Karpas-422 (cell line): Measurements from ENCODE around the gene SPTSSB. TPM values are rescaled to one million over a fixed set of nuclear protein-coding genes. Genes with fewer than 3 reads are reported as not detected.

ENCODE experiments used
- DNase-seq: peaks from one replicate; pipeline ENCODE4 v3.0.0-alpha.2; 2015
- H2AFZ ChIP-seq: fragments of 200-600 bp; sonication (generic); 2 replicates; pipeline ENCODE4 v1.6.1; 2014; ENCODE audit warnings: antibody characterized with exemption, low read length, mixed read lengths
- H3K27ac ChIP-seq: fragments of 200-600 bp; sonication (generic); 2 replicates; pipeline ENCODE4 v1.5.1; 2014; ENCODE audit warnings: mild to moderate bottlenecking, low read length, moderate library complexity
- H3K27me3 ChIP-seq: fragments of 200-600 bp; sonication (generic); 2 replicates; pipeline ENCODE4 v1.6.1; 2014; ENCODE audit warnings: low read length, mixed read lengths
- H3K36me3 ChIP-seq: fragments of 200-600 bp; sonication (generic); 2 replicates; pipeline ENCODE4 v1.6.1; 2014; ENCODE audit warnings: low read length, mixed read lengths; ENCODE audit not compliant: insufficient read depth
- H3K4me1 ChIP-seq: fragments of 200-600 bp; sonication (generic); 2 replicates; pipeline ENCODE4 v1.6.1; 2014; ENCODE audit warnings: mild to moderate bottlenecking, low read length, mixed read lengths
- H3K4me2 ChIP-seq: fragments of 200-600 bp; sonication (generic); 2 replicates; pipeline ENCODE4 v1.6.1; 2014; ENCODE audit warnings: low read length, low read depth, mild to moderate bottlenecking; ENCODE audit not compliant: poor library complexity, severe bottlenecking
- H3K4me3 ChIP-seq: fragments of 200-600 bp; sonication (generic); 2 replicates; pipeline ENCODE4 v1.5.1; 2014; ENCODE audit warnings: mild to moderate bottlenecking, antibody characterized with exemption, low read length, mixed read lengths
- H3K79me2 ChIP-seq: fragments of 200-600 bp; sonication (generic); 2 replicates; pipeline ENCODE4 v1.6.1; 2014; ENCODE audit warnings: mild to moderate bottlenecking, low read length, mixed read lengths
- H3K9ac ChIP-seq: fragments of 200-600 bp; sonication (generic); 2 replicates; pipeline ENCODE4 v1.6.0; 2014; ENCODE audit warnings: low read length
- H3K9me2 ChIP-seq: fragments of 200-600 bp; sonication (generic), shearing (Covaris generic); replicated peaks from 2 replicates; pipeline ENCODE4 v1.6.0; 2014; ENCODE audit warnings: mild to moderate bottlenecking, low read length, moderate library complexity; ENCODE audit not compliant: insufficient read depth
- H3K9me3 ChIP-seq: fragments of 300-700, 200-600 bp; sonication (generic); 2 replicates; pipeline ENCODE4 v1.6.1; 2014; ENCODE audit warnings: low read length, mixed read lengths
- H4K20me1 ChIP-seq: fragments of 200-600 bp; sonication (generic); 2 replicates; pipeline ENCODE4 v1.6.1; 2014; ENCODE audit warnings: mild to moderate bottlenecking, antibody characterized with exemption, low read length, low read depth; ENCODE audit not compliant: insufficient read depth
- total RNA-seq: library from RNA; depleted of rRNA; stranded (reverse); fragments of >200 nt; shearing (Covaris generic); gene quantifications from 2 replicates; pipeline ENCODE4 v1.2.3, GENCODE V29; 2014; ENCODE audit warnings: low replicate concordance

SPTSSB gene
- total RNA-seq, 1 experiment from 2014 or later: not detected

DNA sequence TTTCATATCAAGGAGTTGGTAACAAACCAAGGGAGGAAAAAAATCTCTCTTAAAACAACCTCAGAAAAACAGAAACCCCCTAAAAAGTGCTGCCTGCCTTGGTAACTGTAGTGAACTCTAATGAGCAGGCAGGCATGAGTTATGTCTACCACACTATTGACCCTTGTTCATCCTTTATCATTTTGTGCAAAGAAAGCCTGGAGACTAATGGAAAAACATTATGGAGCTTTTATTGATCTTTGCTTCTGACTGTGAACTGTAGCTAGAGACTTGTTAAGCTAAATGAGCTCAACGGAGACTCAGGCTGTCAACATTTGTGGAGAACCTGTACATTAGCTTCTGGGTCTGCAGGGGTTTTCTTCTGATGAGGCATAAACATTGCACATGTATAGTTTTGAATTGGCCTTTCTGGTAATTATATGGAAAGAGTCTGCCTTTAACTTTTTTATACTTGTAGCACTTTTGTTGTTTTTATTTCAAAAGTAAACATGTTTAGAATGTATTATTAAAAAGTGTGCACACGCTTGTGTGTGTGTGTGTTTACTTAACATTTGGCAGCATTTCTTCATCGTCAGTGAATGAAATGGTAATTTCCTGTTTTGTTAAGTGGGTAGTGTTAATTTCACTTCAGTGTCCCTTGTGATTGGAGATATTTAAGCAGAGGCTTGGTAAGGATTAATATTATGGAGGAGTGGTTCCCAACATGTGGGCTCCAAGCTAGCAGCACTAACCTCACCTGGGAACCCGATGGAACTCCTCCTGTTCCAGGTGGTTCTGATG, 15.9 kb upstream of the SPTSSB start:
- H2AFZ ChIP-seq: no peak overlapping the region
- no peak overlapping the region for H3K4me2 ChIP-seq
- no peaks in the 10 kb centered on the region for H4K20me1 ChIP-seq
- no peaks in the 10 kb centered on the region for H3K79me2 ChIP-seq
- no peak for DNase-seq
- H3K9me3 ChIP-seq: no peaks in the 10 kb centered on the region
- H3K4me1 ChIP-seq: peaks cover 9% of the 10 kb centered on the region
- no peaks in the 10 kb centered on the region for H3K9me2 ChIP-seq
- H3K9ac ChIP-seq: no peak overlapping the region
- no peak overlapping the region for H3K27ac ChIP-seq
- H3K4me3 ChIP-seq: no peak overlapping the region
- H3K27me3 ChIP-seq: no peaks in the 10 kb centered on the region
- no peaks in the 10 kb centered on the region for H3K36me3 ChIP-seq

DNA sequence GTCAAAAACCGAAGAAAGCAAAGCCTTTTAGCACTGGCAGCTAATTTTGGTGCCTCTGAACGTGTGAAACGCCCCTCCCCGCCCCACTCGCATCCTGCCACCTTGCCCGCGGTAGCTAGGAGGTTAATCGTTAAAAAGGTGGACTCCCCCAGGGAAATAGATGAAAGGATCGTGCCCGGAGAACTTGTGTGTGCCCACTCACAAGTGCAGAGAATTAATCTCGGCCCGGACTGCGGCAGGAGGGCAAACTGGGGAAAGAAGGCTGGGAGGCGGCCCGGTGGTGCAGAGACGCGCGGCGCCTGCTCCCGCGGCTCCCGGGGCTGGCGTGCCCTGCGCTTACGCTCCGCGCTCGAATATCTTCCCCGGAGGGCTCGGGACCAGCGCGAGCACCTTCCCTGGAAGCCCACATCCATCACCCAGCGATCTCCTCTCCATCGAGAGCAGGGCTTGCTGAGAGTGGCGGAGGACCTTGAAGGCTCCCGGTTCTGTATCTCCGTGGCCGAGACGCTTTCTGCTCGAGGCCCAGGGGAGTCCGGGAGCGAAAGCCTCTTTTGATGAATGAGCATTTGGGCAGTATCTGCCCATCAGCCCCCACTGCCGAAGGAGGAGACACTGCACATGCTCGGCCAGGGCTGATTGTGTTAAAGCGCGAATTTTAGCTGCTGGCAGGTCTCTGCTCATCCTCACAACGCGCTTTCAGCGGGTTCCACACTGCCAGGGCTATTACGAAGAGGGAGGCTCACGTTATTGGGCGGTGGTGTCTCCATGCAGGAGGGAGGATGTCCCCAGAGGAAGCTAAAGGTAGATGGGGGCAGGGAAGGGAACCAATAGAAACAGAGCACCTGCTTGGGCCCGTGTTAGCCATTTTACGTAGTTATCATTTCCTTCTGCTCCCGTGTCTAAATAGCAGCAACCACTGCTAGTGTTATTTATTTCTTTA, 1.3 kb upstream of the SPTSSB start:
- Histone ChIP-seq H3K4me2 (no peak overlapping the region), H3K9ac (no peak overlapping the region), H3K4me3 (no peak overlapping the region), H3K36me3 (no peaks in the 10 kb centered on the region), H4K20me1 (no peaks in the 10 kb centered on the region), H3K9me2 (no peaks in the 10 kb centered on the region), H3K27ac (no peak overlapping the region), H3K27me3 (no peaks in the 10 kb centered on the region), H3K4me1 (no peaks in the 10 kb centered on the region), H2AFZ (no peak overlapping the region), H3K79me2 (no peaks in the 10 kb centered on the region), H3K9me3 (no peaks in the 10 kb centered on the region)
- DNase-seq: no peak

DNA sequence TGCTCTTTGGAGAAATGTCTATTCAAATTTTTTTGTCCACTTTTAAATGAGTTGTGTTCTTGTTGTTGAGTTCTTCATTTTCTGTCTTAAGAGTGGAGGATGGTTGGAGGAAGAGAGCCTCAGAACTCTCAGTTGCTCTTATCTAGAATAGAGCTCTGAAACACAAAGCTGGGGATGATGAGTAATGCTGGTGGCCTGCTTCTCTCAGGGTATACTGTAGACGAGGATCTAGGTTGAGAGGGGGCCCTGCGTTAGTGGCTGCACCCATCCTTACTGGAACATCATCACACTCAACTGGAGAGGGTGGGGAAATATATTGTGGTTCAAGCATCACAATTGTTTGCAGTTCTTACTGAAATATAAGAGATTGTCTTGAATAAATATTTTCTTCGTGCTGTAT, 1.8 kb downstream of the SPTSSB start:
- no peak overlapping the region for H3K27ac ChIP-seq
- no peaks in the 10 kb centered on the region for H3K9me2 ChIP-seq
- no peak overlapping the region for H3K9ac ChIP-seq
- H4K20me1 ChIP-seq: no peaks in the 10 kb centered on the region
- no peaks in the 10 kb centered on the region for H3K9me3 ChIP-seq
- no peaks in the 10 kb centered on the region for H3K27me3 ChIP-seq
- no peaks in the 10 kb centered on the region for H3K36me3 ChIP-seq
- no peak overlapping the region for H2AFZ ChIP-seq
- no peaks in the 10 kb centered on the region for H3K4me1 ChIP-seq
- H3K4me2 ChIP-seq: no peak overlapping the region
- H3K4me3 ChIP-seq: no peak overlapping the region
- H3K79me2 ChIP-seq: no peaks in the 10 kb centered on the region
- DNase-seq: no peak

DNA sequence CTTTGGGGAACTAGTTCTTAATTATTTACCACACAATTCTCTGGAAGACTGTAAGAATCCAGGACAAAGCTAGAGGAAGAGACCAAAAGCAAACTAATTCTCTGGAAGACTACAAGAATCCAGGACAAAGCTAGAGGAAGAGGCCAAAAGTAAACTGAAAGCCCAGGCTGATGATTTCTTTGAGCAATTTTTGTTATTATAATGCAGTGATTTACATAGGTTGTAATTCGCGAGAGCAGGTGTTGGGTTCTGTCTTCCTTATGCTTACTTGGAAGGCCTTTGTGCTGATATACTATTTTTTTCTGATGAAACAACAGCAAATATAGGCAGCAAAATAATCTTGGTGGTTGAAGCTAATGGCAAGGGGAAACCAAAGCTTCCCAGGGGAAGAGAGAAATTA, 5.2 kb downstream of the SPTSSB start:
- Histone ChIP-seq H3K4me1 (no peaks in the 10 kb centered on the region), H3K9me2 (no peaks in the 10 kb centered on the region), H2AFZ (no peak overlapping the region), H3K36me3 (no peaks in the 10 kb centered on the region), H3K79me2 (no peaks in the 10 kb centered on the region), H3K9ac (no peak overlapping the region), H3K27ac (no peak overlapping the region), H3K4me3 (no peak overlapping the region), H3K4me2 (no peak overlapping the region), H4K20me1 (no peaks in the 10 kb centered on the region), H3K27me3 (no peaks in the 10 kb centered on the region), H3K9me3 (no peaks in the 10 kb centered on the region)
- no peak for DNase-seq

DNA sequence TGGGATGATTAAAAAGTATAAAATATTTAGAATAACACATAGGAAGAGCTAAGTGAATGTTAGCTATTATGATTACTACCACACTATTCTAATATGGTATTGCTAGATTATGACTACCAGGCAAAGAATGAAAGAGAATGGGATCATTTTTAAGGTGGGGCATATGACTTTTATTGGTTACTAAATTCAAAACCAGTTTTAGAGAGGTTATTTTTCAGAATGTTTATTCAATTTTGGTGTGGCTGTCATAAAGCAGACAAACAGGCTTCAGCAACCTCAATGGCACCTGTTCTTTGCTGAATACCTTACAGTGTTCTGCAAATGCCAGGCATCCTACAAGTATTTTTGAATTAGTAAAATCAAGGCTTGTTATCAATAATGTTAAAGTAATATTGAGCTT, 12.8 kb downstream of the SPTSSB start:
- Histone ChIP-seq H3K9ac (no peak overlapping the region), H3K27me3 (no peaks in the 10 kb centered on the region), H3K9me3 (no peaks in the 10 kb centered on the region), H3K36me3 (no peaks in the 10 kb centered on the region), H3K27ac (no peak overlapping the region), H3K4me2 (no peak overlapping the region), H3K4me1 (no peaks in the 10 kb centered on the region), H4K20me1 (no peaks in the 10 kb centered on the region), H2AFZ (no peak overlapping the region), H3K9me2 (no peaks in the 10 kb centered on the region), H3K4me3 (no peak overlapping the region), H3K79me2 (no peaks in the 10 kb centered on the region)
- no peak for DNase-seq

DNA sequence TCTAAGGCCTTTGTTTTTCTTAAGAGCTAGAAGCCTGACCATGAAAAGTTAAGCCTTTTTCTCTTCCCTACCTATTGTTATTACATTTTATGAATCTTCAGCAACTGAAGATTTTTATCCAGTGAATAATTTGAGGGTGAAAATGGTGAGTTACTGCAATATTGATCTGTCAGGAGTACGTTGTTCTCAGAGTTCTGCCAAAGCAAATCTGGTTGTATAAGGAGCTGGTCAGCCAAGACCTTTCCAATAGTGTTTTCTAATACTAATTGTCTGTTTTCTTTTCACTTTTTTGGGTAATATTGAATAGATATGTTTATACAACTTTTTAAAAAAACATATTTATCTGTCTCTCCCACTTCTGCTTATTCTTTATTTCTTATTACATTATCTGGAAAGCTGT, 15.0 kb downstream of the SPTSSB start:
- no peak overlapping the region for H3K9ac ChIP-seq
- no peak overlapping the region for H2AFZ ChIP-seq
- no peak overlapping the region for H3K4me2 ChIP-seq
- H3K27ac ChIP-seq: no peak overlapping the region
- no peaks in the 10 kb centered on the region for H3K9me3 ChIP-seq
- no peaks in the 10 kb centered on the region for H3K9me2 ChIP-seq
- H3K4me1 ChIP-seq: no peaks in the 10 kb centered on the region
- H3K79me2 ChIP-seq: no peaks in the 10 kb centered on the region
- H4K20me1 ChIP-seq: no peaks in the 10 kb centered on the region
- DNase-seq: no peak
- H3K27me3 ChIP-seq: no peaks in the 10 kb centered on the region
- no peak overlapping the region for H3K4me3 ChIP-seq
- H3K36me3 ChIP-seq: no peaks in the 10 kb centered on the region

DNA sequence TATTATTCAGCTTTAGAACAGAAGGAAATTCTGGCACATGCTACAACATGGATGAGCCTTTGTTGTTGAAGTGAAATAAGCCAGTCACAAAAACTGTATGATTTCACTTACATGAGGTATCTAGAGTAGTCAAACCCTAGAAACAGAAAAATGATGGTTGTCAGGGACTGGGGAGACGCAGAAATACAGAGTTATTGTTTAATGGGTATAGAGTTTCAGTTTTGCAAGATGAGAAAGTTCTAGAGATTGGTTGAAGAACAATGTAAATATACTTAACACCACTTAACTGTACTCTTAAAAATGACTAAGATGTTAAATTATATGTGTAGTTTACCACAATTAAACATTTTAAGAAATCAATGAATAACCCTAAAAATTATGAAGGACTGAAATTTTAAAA, 15.8 kb downstream of the SPTSSB start:
- DNase-seq: no peak
- no peaks in the 10 kb centered on the region for H4K20me1 ChIP-seq

DNA sequence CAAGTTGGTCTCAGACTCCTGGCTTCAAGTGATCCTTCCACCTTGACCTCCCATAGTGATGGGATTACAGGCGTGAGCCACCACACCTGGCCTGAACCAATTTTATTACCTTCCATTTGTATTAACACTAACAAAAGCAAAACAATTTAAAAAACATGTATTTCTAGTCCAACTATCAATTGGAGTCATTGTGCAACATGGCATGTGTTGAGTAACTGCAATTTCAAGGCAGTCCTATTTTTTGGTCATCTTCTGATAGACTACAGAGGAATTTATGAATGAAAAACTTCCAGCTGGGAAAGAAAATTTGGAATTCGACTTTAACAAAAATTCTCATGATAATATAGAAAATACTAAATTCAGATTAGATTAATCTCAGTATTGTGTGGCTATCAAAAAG, 16.8 kb downstream of the SPTSSB start:
- no peaks in the 10 kb centered on the region for H3K9me2 ChIP-seq

More for the DNA sequence above, 15.8 kb downstream of the SPTSSB start:
- Histone ChIP-seq H3K4me3 (no peak overlapping the region), H3K4me2 (no peak overlapping the region), H3K27me3 (no peaks in the 10 kb centered on the region), H2AFZ (no peak overlapping the region), H3K4me1 (no peaks in the 10 kb centered on the region), H3K9me3 (no peaks in the 10 kb centered on the region), H3K36me3 (no peaks in the 10 kb centered on the region), H3K9ac (no peak overlapping the region), H3K27ac (no peak overlapping the region), H3K9me2 (no peaks in the 10 kb centered on the region), H3K79me2 (no peaks in the 10 kb centered on the region)

More for the DNA sequence above, 16.8 kb downstream of the SPTSSB start:
- no peaks in the 10 kb centered on the region for H3K79me2 ChIP-seq
- H3K36me3 ChIP-seq: no peaks in the 10 kb centered on the region
- no peak overlapping the region for H2AFZ ChIP-seq
- H3K9me3 ChIP-seq: no peaks in the 10 kb centered on the region
- H3K27ac ChIP-seq: no peak overlapping the region
- H3K4me2 ChIP-seq: no peak overlapping the region
- no peaks in the 10 kb centered on the region for H4K20me1 ChIP-seq
- no peak overlapping the region for H3K4me3 ChIP-seq
- no peak overlapping the region for H3K9ac ChIP-seq
- H3K4me1 ChIP-seq: no peaks in the 10 kb centered on the region
- no peaks in the 10 kb centered on the region for H3K27me3 ChIP-seq
- DNase-seq: no peak
